ENCODE measurements around the gene PRCP.

The PRCP gene

DNA sequence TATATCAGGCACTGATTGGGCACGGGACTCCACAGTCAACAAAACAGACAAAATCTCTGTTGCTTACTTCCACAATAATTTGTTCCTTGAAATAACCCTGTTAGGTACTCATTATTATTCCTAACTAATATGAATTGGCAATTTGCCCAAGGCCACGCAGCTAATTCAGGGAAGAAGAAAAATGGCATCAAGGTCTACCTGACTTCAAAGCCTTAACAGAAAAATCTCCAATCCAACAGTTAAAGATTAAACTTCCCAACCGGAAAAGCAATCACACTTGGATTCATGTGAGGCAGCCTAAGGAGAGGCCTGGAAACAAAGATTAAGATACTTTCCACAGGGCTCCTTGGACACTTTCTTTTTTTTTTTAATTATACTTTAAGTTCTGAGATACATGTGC is 68.9 kb downstream of the PRCP start:
- Histone ChIP-seq H3K4me1 (ENCODE audit: control insufficient read depth, insufficient read depth, low read length) (no peaks in the 10 kb centered on the region), H3K27me3 (ENCODE audit: control insufficient read depth, insufficient read depth, low read length) (no peaks in the 10 kb centered on the region), H3K4me3 (ENCODE audit: low read length) (no peak overlapping the region), H3K27ac (ENCODE audit: low read depth, low read length) (no peak overlapping the region), H3K36me3 (ENCODE audit: control insufficient read depth, insufficient read depth, low read length) (no peaks in the 10 kb centered on the region), H3K9ac (ENCODE audit: low read length) (no peak overlapping the region)

DNA sequence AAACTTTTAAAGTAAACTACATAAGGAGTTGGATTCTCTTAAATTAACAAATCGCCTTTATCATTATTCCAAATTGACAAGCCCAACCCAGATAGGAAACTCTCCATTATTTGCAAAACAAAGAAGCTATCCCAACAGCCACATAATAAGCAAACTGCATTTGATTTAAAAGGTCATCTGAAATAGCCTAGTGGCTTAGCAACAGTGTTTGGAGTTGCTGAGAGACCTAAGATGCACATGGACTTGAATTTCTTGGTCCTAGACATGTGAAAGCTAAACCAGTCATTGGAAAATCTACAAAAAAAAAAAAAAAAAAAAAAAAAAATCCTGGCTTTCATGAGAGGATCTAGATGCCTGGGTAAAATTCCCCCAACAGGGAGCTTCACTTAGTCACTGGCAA is 69.5 kb downstream of the PRCP start:
- H3K4me1 ChIP-seq (ENCODE audit: control insufficient read depth, insufficient read depth, low read length): no peaks in the 10 kb centered on the region
- no peak overlapping the region for H3K27ac ChIP-seq (ENCODE audit: low read depth, low read length)

DNA sequence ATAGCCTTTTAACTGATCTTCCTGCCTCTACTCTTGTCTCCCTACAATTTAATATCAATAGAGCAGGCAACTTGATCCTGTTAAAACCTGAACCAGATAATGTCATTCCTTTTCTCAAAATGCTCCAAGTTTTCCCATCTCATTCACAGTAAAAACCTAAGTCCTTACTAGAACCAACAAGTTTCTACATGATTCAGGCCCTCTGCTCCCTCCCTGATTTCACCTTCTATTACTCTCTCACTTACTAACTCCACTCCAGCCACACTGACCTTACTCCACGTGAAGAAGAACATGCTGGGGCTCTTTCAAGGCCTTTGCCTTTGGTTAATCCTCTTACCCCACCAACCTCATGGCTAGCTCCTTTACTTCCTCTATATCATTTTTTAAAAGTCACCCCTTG is 71.1 kb downstream of the PRCP start:
- Histone ChIP-seq H3K36me3 (ENCODE audit: control insufficient read depth, insufficient read depth, low read length) (peaks cover 2% of the 10 kb centered on the region), H3K4me3 (ENCODE audit: low read length) (no peak overlapping the region), H3K27ac (ENCODE audit: low read depth, low read length) (no peak overlapping the region), H3K4me1 (ENCODE audit: control insufficient read depth, insufficient read depth, low read length) (no peaks in the 10 kb centered on the region), H3K27me3 (ENCODE audit: control insufficient read depth, insufficient read depth, low read length) (no peaks in the 10 kb centered on the region), H3K9ac (ENCODE audit: low read length) (no peak overlapping the region)

More for the DNA sequence above, 69.5 kb downstream of the PRCP start:
- Histone ChIP-seq H3K9ac (ENCODE audit: low read length) (no peak overlapping the region), H3K4me3 (ENCODE audit: low read length) (no peak overlapping the region), H3K27me3 (ENCODE audit: control insufficient read depth, insufficient read depth, low read length) (no peaks in the 10 kb centered on the region), H3K36me3 (ENCODE audit: control insufficient read depth, insufficient read depth, low read length) (no peaks in the 10 kb centered on the region)

- no peak overlapping the region for H3K27ac ChIP-seq (ENCODE audit: low read depth, low read length)
- H3K4me3 ChIP-seq (ENCODE audit: low read length): no peak overlapping the region
- no peaks in the 10 kb centered on the region for H3K4me1 ChIP-seq (ENCODE audit: control insufficient read depth, insufficient read depth, low read length)
- peaks cover 2% of the 10 kb centered on the region for H3K36me3 ChIP-seq (ENCODE audit: control insufficient read depth, insufficient read depth, low read length)
- no peak overlapping the region for H3K9ac ChIP-seq (ENCODE audit: low read length)
- H3K27me3 ChIP-seq (ENCODE audit: control insufficient read depth, insufficient read depth, low read length): no peaks in the 10 kb centered on the region
Observed at GRCh38 chr11:82828472-82828871, 71.8 kb downstream of the PRCP start.

DNA sequence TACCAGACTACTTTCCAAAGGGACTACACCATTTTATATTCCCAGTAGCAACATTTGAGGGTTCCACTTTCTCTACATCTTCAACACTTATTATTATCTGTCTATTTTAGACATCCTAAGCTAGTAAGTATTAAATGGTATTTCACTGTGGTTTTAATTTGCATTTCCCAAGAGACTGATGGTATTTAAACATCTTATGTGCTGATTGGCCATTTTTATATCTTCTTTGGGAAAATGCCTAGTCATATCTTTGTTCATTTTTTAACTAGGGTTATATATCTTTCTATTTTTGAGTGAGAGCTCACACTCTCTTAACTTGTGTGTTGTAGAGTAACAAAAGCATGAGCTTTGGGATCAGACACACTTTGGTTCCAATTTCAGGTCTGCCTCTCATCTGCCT is 73.7 kb downstream of the PRCP start:
- Histone ChIP-seq H3K9ac (ENCODE audit: low read length) (no peak overlapping the region), H3K27me3 (ENCODE audit: control insufficient read depth, insufficient read depth, low read length) (no peaks in the 10 kb centered on the region), H3K4me3 (ENCODE audit: low read length) (no peak overlapping the region), H3K4me1 (ENCODE audit: control insufficient read depth, insufficient read depth, low read length) (no peaks in the 10 kb centered on the region), H3K27ac (ENCODE audit: low read depth, low read length) (no peak overlapping the region), H3K36me3 (ENCODE audit: control insufficient read depth, insufficient read depth, low read length) (peaks cover 2% of the 10 kb centered on the region)

GRCh38 chr11:82823647-82824619 is 76.3 kb downstream of the PRCP start:
- H3K27me3 ChIP-seq (ENCODE audit: control insufficient read depth, insufficient read depth, low read length): no peaks in the 10 kb centered on the region
- H3K9ac ChIP-seq (ENCODE audit: low read length): no peak overlapping the region
- no peak overlapping the region for H3K27ac ChIP-seq (ENCODE audit: low read depth, low read length)
- no peaks in the 10 kb centered on the region for H3K4me1 ChIP-seq (ENCODE audit: control insufficient read depth, insufficient read depth, low read length)
- H3K36me3 ChIP-seq (ENCODE audit: control insufficient read depth, insufficient read depth, low read length): peaks cover 2% of the 10 kb centered on the region
- no peak overlapping the region for H3K4me3 ChIP-seq (ENCODE audit: low read length)

GRCh38 chr11:82818409-82819043 is 81.7 kb downstream of the PRCP start:
- no peak overlapping the region for H3K4me3 ChIP-seq (ENCODE audit: low read length)
- no peak overlapping the region for H3K9ac ChIP-seq (ENCODE audit: low read length)
- no peak overlapping the region for H3K27ac ChIP-seq (ENCODE audit: low read depth, low read length)
- no peaks in the 10 kb centered on the region for H3K36me3 ChIP-seq (ENCODE audit: control insufficient read depth, insufficient read depth, low read length)
- no peaks in the 10 kb centered on the region for H3K27me3 ChIP-seq (ENCODE audit: control insufficient read depth, insufficient read depth, low read length)
- H3K4me1 ChIP-seq (ENCODE audit: control insufficient read depth, insufficient read depth, low read length): no peaks in the 10 kb centered on the region

GRCh38 chr11:82815406-82815805 is 84.8 kb downstream of the PRCP start:
- H3K4me1 ChIP-seq (ENCODE audit: control insufficient read depth, insufficient read depth, low read length): no peaks in the 10 kb centered on the region
- no peaks in the 10 kb centered on the region for H3K27me3 ChIP-seq (ENCODE audit: control insufficient read depth, insufficient read depth, low read length)
- no peak overlapping the region for H3K27ac ChIP-seq (ENCODE audit: low read depth, low read length)
- no peaks in the 10 kb centered on the region for H3K36me3 ChIP-seq (ENCODE audit: control insufficient read depth, insufficient read depth, low read length)
- no peak overlapping the region for H3K9ac ChIP-seq (ENCODE audit: low read length)
- H3K4me3 ChIP-seq (ENCODE audit: low read length): no peak overlapping the region

DNA sequence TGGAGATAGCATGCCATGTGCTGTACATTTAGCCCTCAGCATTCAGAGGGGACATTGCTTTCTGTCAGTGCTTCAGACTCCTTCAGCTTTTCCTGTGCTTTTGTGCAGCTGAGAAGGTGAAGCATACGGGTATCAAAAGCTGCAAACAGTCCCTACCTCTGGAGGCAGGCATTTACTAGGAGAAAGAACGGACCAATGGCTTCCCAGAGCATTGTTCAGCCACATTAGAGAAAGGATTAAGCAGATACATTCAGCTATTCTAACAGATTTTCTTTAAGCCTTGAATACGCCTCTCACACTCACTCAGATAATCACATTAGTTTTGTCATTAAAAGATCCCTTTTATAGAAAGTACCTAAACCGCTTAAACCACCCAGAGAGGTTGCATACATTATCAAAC is 85.9 kb downstream of the PRCP start:
- Histone ChIP-seq H3K4me1 (ENCODE audit: control insufficient read depth, insufficient read depth, low read length) (no peaks in the 10 kb centered on the region), H3K27me3 (ENCODE audit: control insufficient read depth, insufficient read depth, low read length) (no peaks in the 10 kb centered on the region), H3K36me3 (ENCODE audit: control insufficient read depth, insufficient read depth, low read length) (no peaks in the 10 kb centered on the region), H3K4me3 (ENCODE audit: low read length) (no peak overlapping the region), H3K27ac (ENCODE audit: low read depth, low read length) (no peak overlapping the region), H3K9ac (ENCODE audit: low read length) (no peak overlapping the region)

- H3K36me3 ChIP-seq (ENCODE audit: control insufficient read depth, insufficient read depth, low read length): no peaks in the 10 kb centered on the region
- no peak overlapping the region for H3K4me3 ChIP-seq (ENCODE audit: low read length)
- H3K27ac ChIP-seq (ENCODE audit: low read depth, low read length): no peak overlapping the region
- no peaks in the 10 kb centered on the region for H3K4me1 ChIP-seq (ENCODE audit: control insufficient read depth, insufficient read depth, low read length)
- no peaks in the 10 kb centered on the region for H3K27me3 ChIP-seq (ENCODE audit: control insufficient read depth, insufficient read depth, low read length)
- H3K9ac ChIP-seq (ENCODE audit: low read length): no peak overlapping the region
Observed at GRCh38 chr11:82811369-82811768, 88.9 kb downstream of the PRCP start.

- Histone ChIP-seq H3K27me3 (ENCODE audit: control insufficient read depth, insufficient read depth, low read length) (no peaks in the 10 kb centered on the region), H3K9ac (ENCODE audit: low read length) (no peak overlapping the region), H3K36me3 (ENCODE audit: control insufficient read depth, insufficient read depth, low read length) (no peaks in the 10 kb centered on the region), H3K4me3 (ENCODE audit: low read length) (no peak overlapping the region), H3K4me1 (ENCODE audit: control insufficient read depth, insufficient read depth, low read length) (no peaks in the 10 kb centered on the region), H3K27ac (ENCODE audit: low read depth, low read length) (no peak overlapping the region)
Observed at GRCh38 chr11:82810738-82811137, 89.5 kb downstream of the PRCP start.

- Histone ChIP-seq H3K27ac (ENCODE audit: low read depth, low read length) (no peak overlapping the region), H3K27me3 (ENCODE audit: control insufficient read depth, insufficient read depth, low read length) (no peaks in the 10 kb centered on the region), H3K36me3 (ENCODE audit: control insufficient read depth, insufficient read depth, low read length) (no peaks in the 10 kb centered on the region), H3K4me1 (ENCODE audit: control insufficient read depth, insufficient read depth, low read length) (no peaks in the 10 kb centered on the region), H3K9ac (ENCODE audit: low read length) (no peak overlapping the region), H3K4me3 (ENCODE audit: low read length) (no peak overlapping the region)
Observed at GRCh38 chr11:82810326-82810725, 89.9 kb downstream of the PRCP start.

DNA sequence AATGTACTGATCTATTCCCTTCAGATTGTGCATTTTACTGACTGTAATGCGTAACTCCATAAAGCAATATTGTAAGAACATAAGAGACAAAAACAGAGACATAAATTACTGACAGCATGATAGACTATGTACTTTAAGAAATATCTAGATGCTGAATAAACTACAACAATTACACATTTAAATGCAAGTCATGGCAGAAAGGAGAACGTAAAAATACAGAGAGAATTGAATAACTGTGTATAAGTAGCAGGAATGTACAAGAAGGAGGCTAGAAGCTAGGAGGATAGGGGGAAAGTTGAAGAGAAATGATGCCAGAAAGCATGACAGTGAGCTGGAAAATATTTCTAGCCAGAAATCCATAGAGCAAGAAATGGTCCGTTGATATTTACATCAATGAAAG is 92.6 kb downstream of the PRCP start:
- H3K27me3 ChIP-seq (ENCODE audit: control insufficient read depth, insufficient read depth, low read length): no peaks in the 10 kb centered on the region
- H3K36me3 ChIP-seq (ENCODE audit: control insufficient read depth, insufficient read depth, low read length): no peaks in the 10 kb centered on the region
- H3K9ac ChIP-seq (ENCODE audit: low read length): no peak overlapping the region
- H3K4me3 ChIP-seq (ENCODE audit: low read length): no peak overlapping the region
- H3K4me1 ChIP-seq (ENCODE audit: control insufficient read depth, insufficient read depth, low read length): no peaks in the 10 kb centered on the region
- H3K27ac ChIP-seq (ENCODE audit: low read depth, low read length): no peak overlapping the region
